HUES6 (cell line): ENCODE data around the gene NRTN.

Source experiments
- H3K27ac ChIP-seq: 2 replicates; pipeline ENCODE4 v1.7.0; 2013; ENCODE audit warnings: low read depth, mild to moderate bottlenecking, low read length, inconsistent platforms
- H3K27me3 ChIP-seq: 2 replicates; pipeline ENCODE4 v1.6.1; 2013; ENCODE audit warnings: low read length; ENCODE audit not compliant: control insufficient read depth, insufficient read depth
- H3K36me3 ChIP-seq: 2 replicates; pipeline ENCODE4 v1.6.1; 2013; ENCODE audit warnings: low read length; ENCODE audit not compliant: control insufficient read depth, insufficient read depth
- H3K4me1 ChIP-seq: 2 replicates; pipeline ENCODE4 v1.6.1; 2013; ENCODE audit warnings: low read length; ENCODE audit not compliant: control insufficient read depth, insufficient read depth
- H3K4me3 ChIP-seq: 2 replicates; pipeline ENCODE4 v1.5.1; 2013; ENCODE audit warnings: low read depth, low read length
- H3K9ac ChIP-seq: one replicate; pipeline ENCODE4 v1.6.1; 2013; ENCODE audit warnings: mild to moderate bottlenecking, low read length
- H3K9me3 ChIP-seq: 2 replicates; pipeline ENCODE4 v1.6.1; 2013; ENCODE audit warnings: low read depth, low read length; ENCODE audit not compliant: control insufficient read depth, insufficient read depth

The NRTN gene

DNA sequence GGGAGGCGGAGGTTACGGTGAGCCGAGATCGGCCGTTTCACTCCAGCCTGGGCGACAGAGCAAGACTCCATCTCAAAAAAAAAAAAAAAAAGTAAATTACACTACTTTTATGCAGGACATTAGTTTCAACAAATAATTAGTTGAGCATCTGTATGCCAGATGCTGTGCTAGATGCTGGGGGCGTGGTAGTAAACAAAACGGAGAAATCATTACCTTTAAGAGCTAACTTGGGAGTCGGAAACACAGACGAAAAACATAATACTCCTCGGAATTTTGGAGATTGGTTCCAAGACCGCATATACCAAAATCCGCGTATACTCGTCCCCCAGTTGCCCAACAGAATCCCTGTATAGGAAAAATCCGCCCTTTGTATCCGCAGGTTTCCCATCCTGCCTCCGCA is 12.6 kb upstream of the NRTN start:
- no peaks in the 10 kb centered on the region for H3K27me3 ChIP-seq
- H3K9ac ChIP-seq: no peak overlapping the region
- no peak overlapping the region for H3K4me3 ChIP-seq
- no peak overlapping the region for H3K27ac ChIP-seq
- no peaks in the 10 kb centered on the region for H3K9me3 ChIP-seq
- peaks cover 28% of the 10 kb centered on the region for H3K36me3 ChIP-seq
- no peaks in the 10 kb centered on the region for H3K4me1 ChIP-seq

DNA sequence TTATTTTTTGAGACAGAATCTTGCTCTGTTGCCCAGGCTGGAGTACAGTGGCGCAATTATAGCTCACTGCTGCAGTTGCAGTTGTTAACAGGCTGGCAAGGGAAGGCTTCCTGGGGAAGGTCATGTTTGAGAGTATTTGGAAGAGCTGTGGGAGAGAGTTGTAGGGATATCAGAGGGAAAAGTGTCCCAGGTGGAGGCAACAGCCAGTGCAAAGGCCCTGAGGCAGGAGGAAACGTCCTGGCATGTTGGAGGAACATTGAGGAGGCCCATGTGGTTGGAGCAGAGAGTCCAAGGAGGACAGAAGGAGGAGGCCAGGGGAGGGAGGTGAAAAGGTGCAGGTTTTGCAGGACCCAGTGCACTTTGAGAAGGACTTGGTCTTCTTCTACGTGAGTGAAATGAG is 11.7 kb upstream of the NRTN start:
- Histone ChIP-seq H3K27ac (no peak overlapping the region), H3K4me3 (no peak overlapping the region), H3K4me1 (no peaks in the 10 kb centered on the region), H3K9ac (no peak overlapping the region), H3K9me3 (no peaks in the 10 kb centered on the region), H3K36me3 (peaks cover 18% of the 10 kb centered on the region), H3K27me3 (0 out of 2 replicates have a peak, but pooled peaks cover 2% of the 10 kb centered on the region)

DNA sequence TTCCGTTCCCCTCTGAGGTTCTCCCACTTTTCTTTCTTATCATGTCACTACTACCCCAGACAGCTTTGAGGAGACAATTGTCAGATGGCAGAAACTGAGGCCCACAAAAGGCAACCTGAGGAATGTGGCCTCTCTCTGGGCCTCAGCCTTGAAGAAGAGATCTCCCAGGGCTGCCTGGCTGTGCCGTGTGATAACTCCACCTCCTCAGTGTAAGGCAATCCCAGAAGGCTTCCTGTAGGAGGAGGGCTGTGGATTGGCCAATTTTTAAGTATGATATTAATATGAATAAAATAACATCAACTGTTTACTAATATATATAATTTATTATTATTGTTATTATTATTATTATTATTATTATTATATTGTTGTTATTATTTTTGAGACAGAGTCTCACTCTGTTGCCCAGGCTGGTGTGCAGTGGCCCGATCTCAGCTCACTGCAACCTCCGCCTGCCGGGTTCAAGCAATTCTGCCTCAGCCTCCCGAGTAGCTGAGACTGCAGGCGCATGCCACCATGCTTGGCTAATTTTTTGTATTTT is 9.4 kb upstream of the NRTN start:
- Histone ChIP-seq H3K9ac (no peak overlapping the region), H3K4me1 (no peaks in the 10 kb centered on the region)

GRCh38 chr19:5798244-5798643 is 6.6 kb upstream of the NRTN start:
- H3K27ac ChIP-seq: no peak overlapping the region
- no peak overlapping the region for H3K4me3 ChIP-seq
- peaks cover 14% of the 10 kb centered on the region for H3K27me3 ChIP-seq
- H3K36me3 ChIP-seq: no peaks in the 10 kb centered on the region
- no peaks in the 10 kb centered on the region for H3K9me3 ChIP-seq
- H3K4me1 ChIP-seq: 0 out of 2 replicates have a peak, but pooled peaks cover 3% of the 10 kb centered on the region
- no peak overlapping the region for H3K9ac ChIP-seq

More for the DNA sequence above, 9.4 kb upstream of the NRTN start:
- H3K9me3 ChIP-seq: no peaks in the 10 kb centered on the region
- H3K4me3 ChIP-seq: no peak overlapping the region
- 0 out of 2 replicates have a peak, but pooled peaks cover 3% of the 10 kb centered on the region for H3K27me3 ChIP-seq
- H3K27ac ChIP-seq: no peak overlapping the region
- no peaks in the 10 kb centered on the region for H3K36me3 ChIP-seq

GRCh38 chr19:5799247-5800241 is 5.3 kb upstream of the NRTN start:
- peaks cover 19% of the 10 kb centered on the region for H3K27me3 ChIP-seq
- peaks cover 3% of the 10 kb centered on the region; the same call in 1 of the 2 replicates for H3K4me1 ChIP-seq
- H3K27ac ChIP-seq: no peak overlapping the region

DNA sequence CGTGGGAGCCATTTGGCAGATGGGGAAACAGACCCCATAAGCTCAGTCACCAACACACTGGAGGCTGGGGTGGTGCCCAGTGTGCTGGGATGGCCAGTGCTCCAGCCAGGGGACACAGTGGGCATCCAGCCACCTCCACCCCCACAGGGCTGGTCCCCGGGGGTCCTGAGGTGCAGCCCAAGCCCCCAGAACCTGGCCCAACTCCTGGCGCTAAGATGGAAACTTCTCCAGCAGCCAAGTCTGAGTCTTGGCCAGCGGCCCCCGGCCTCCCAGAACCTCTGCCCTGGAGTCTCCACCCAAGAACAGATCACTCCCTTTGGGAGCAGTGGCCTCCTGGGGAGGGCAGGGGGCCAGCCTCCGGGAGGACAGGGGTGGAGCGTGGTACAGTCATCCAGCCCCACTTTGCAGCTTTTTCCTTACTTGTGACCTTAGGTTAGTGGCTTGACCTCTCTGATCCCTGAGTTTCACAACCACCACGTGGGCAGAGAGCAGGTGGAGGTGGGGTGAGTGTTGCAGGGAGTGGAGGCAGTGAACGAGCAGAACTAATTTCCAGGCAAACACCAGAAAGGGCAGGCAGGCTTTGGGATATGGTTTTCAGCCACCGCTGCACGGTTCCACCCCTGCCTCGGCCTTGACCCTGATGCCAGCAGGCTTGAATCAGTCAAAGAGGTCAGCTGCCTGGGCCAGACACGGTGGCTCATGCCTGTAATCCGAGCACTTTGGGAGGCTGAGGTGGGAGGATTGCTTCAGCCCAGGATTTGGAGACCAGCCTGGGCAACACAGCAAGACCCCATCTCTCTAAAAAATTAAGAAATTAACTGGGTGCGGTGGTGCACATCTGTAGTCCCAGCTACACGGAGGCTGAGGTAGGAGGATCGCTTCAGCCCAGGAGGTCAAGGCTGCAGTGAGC is 4.3 kb upstream of the NRTN start:
- Histone ChIP-seq H3K27ac (no peak overlapping the region), H3K9me3 (no peaks in the 10 kb centered on the region), H3K4me3 (no peak overlapping the region), H3K4me1 (peaks cover 3% of the 10 kb centered on the region; the same call in 1 of the 2 replicates), H3K36me3 (no peaks in the 10 kb centered on the region), H3K27me3 (peaks cover 23% of the 10 kb centered on the region), H3K9ac (no peak overlapping the region)

More at GRCh38 chr19:5799247-5800241, 5.3 kb upstream of the NRTN start:
- no peaks in the 10 kb centered on the region for H3K9me3 ChIP-seq
- no peaks in the 10 kb centered on the region for H3K36me3 ChIP-seq
- no peak overlapping the region for H3K4me3 ChIP-seq
- no peak overlapping the region for H3K9ac ChIP-seq

- Histone ChIP-seq H3K4me1 (peaks cover 7% of the 10 kb centered on the region), H3K9me3 (no peaks in the 10 kb centered on the region), H3K27me3 (peaks cover 24% of the 10 kb centered on the region), H3K4me3 (peak overlapping the region; percentile 35), H3K36me3 (no peaks in the 10 kb centered on the region), H3K9ac (no peak overlapping the region), H3K27ac (no peak overlapping the region)
Measured at GRCh38 chr19:5801796-5802619, 2.9 kb upstream of the NRTN start.

GRCh38 chr19:5803441-5803751 is 1.5 kb upstream of the NRTN start:
- no peak overlapping the region for H3K27ac ChIP-seq
- peaks cover 7% of the 10 kb centered on the region for H3K4me1 ChIP-seq
- H3K9me3 ChIP-seq: no peaks in the 10 kb centered on the region
- H3K27me3 ChIP-seq: peaks cover 20% of the 10 kb centered on the region
- peak overlapping the region; percentile 54 for H3K4me3 ChIP-seq
- no peaks in the 10 kb centered on the region for H3K36me3 ChIP-seq
- peak overlapping the region; percentile 30 for H3K9ac ChIP-seq

DNA sequence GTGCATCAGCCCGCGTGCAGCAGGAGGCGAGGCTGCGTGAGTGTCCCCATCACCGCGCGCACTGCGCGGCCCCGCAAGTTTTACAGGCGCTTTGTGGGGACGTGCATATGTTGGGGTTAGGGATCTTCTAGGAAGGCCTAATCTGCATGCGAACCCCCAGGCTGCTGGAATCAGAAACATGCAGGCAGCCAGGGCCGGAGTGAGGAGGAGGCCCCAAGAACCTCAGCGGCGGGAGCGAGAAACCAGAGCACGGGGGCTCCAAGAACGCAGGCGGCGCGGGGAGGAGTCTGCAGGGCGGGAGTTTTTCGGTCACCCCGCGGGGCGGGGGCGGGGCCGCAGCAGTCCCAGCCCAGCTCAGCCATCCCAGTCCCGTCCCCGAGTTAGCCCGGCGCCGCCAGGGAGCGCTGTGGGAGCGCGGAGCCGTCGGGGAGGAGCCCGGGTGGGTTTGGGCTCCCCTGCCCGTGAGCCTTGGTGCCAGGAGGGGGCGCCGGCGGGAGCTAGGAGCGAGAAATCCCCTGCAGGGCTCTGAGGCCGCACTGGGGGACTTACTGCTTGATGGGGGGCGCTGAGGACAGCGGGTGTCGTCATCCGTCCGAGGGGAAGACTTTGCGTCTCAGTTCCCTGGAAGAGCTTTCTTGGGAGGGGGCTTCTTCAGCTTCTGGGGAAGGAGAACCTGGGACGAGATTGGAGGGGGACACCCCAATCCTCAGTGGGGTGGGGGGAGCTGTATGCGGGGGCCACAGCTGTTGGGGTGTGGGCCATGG is 933 bp upstream of the NRTN start:
- Histone ChIP-seq H3K4me3 (peak overlapping the region; percentile 54), H3K4me1 (peaks cover 7% of the 10 kb centered on the region), H3K27me3 (peaks cover 20% of the 10 kb centered on the region), H3K9me3 (no peaks in the 10 kb centered on the region), H3K9ac (peak overlapping the region; percentile 30), H3K36me3 (no peaks in the 10 kb centered on the region), H3K27ac (no peak overlapping the region)
